ENCODE results near the gene SERPINA5.

DNA sequence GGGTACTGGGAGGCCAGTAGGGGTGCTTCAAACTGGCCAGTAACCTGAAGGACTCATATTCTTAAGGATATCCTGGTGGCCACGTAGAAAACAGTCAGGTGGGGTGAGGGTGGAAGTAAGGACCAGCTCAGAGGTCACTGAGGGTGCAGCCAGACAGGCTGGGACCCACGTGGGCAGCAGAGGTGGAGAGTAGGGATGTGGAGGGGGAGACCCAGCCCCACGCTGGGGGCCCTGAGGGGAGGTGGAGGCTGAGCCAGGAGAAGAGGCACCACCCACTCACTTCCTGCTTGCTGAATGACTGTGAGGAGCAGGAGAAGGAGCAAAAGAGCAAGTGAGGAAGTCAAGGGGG, 18.4 kb downstream of the SERPINA5 start:
- TF ChIP-seq POLR2AphosphoS5 (IDR thresholded peaks at IDR 0.05): no peak
- TF ChIP-seq POLR2A (IDR thresholded peaks at IDR 0.05): no peak
